ENCODE measurements around the gene FOCAD. TPM values are rescaled to one million over a fixed set of nuclear protein-coding genes. Genes with fewer than 3 reads are reported as not detected.
A peak's percentile ranks its signal among the peaks of the same experiment; 100 is the strongest.

FOCAD gene
- total and polyA plus RNA-seq, 2 donors (not counting 1 experiment from before 2014, with no cell fraction given), result 40.3 to 145 TPM

- H2AFZ ChIP-seq (ENCODE audit: low read length), result no peak overlapping the region
- no peak overlapping the region for H3K4me3 ChIP-seq (replicated peaks in 1 of 4; ENCODE audit: control extremely low read depth in 1 of 4, insufficient read depth in 1 of 4, low read depth in 3 of 4, low read length in 4 of 4)
- no peaks in the 10 kb centered on the region for H3K79me2 ChIP-seq (ENCODE audit: control insufficient read depth, insufficient read depth, low read length)
- H3K27me3 ChIP-seq (ENCODE audit: control insufficient read depth, insufficient read depth, low read length), result no peaks in the 10 kb centered on the region
- H3K27ac ChIP-seq (ENCODE audit: insufficient read depth, low read length), result no peak overlapping the region
- no peaks in the 10 kb centered on the region for H4K20me1 ChIP-seq (ENCODE audit: control insufficient read depth, extremely low read depth, insufficient read depth, low read length)
- H3K9ac ChIP-seq (ENCODE audit: insufficient read depth, low read length), result no peak overlapping the region
- H3K4me2 ChIP-seq (ENCODE audit: extremely low read depth, insufficient read depth, low read length), result no peak overlapping the region
- no peaks in the 10 kb centered on the region for H3K9me3 ChIP-seq (ENCODE audit: control insufficient read depth, insufficient read depth, low read depth, low read length)
- H3K36me3 ChIP-seq (ENCODE audit: control insufficient read depth, insufficient read depth, low read length), result no peaks in the 10 kb centered on the region
- H3K4me1 ChIP-seq (ENCODE audit: control insufficient read depth, extremely low read depth, insufficient read depth, low read length), result no peaks in the 10 kb centered on the region
- TF ChIP-seq EZH2 (IDR thresholded peaks at IDR 0.05; ENCODE audit: low read length, missing control alignments), result no peak
- no peak for TF ChIP-seq CTCF (conservative IDR thresholded peaks at IDR 0.05 in 1 of 2, IDR thresholded peaks at IDR 0.05 in 1 of 2; ENCODE audit: low read depth in 1 of 2, low read length in 2 of 2)
- DNase-seq (ENCODE audit: low read depth in 2 of 2), result peak; percentile 23 to 66
Observed at GRCh38 chr9:20811872-20812271, 127.8 kb downstream of the FOCAD start.

- no peak for DNase-seq (ENCODE audit: low read depth in 2 of 2)
- H3K4me1 ChIP-seq (ENCODE audit: control insufficient read depth, extremely low read depth, insufficient read depth, low read length), result no peaks in the 10 kb centered on the region
- no peak overlapping the region for H3K9ac ChIP-seq (ENCODE audit: insufficient read depth, low read length)
- H3K27ac ChIP-seq (ENCODE audit: insufficient read depth, low read length), result no peak overlapping the region
- H3K4me3 ChIP-seq (replicated peaks in 1 of 4; ENCODE audit: control extremely low read depth in 1 of 4, insufficient read depth in 1 of 4, low read depth in 3 of 4, low read length in 4 of 4), result no peak overlapping the region
- H3K79me2 ChIP-seq (ENCODE audit: control insufficient read depth, insufficient read depth, low read length), result no peaks in the 10 kb centered on the region
- H3K36me3 ChIP-seq (ENCODE audit: control insufficient read depth, insufficient read depth, low read length), result no peaks in the 10 kb centered on the region
- H2AFZ ChIP-seq (ENCODE audit: low read length), result no peak overlapping the region
- no peaks in the 10 kb centered on the region for H4K20me1 ChIP-seq (ENCODE audit: control insufficient read depth, extremely low read depth, insufficient read depth, low read length)
- H3K9me3 ChIP-seq (ENCODE audit: control insufficient read depth, insufficient read depth, low read depth, low read length), result no peaks in the 10 kb centered on the region
- H3K4me2 ChIP-seq (ENCODE audit: extremely low read depth, insufficient read depth, low read length), result no peak overlapping the region
- no peak for TF ChIP-seq EZH2 (IDR thresholded peaks at IDR 0.05; ENCODE audit: low read length, missing control alignments)
- no peak for TF ChIP-seq CTCF (conservative IDR thresholded peaks at IDR 0.05 in 1 of 2, IDR thresholded peaks at IDR 0.05 in 1 of 2; ENCODE audit: low read depth in 1 of 2, low read length in 2 of 2)
- H3K27me3 ChIP-seq (ENCODE audit: control insufficient read depth, insufficient read depth, low read length), result no peaks in the 10 kb centered on the region
Observed at GRCh38 chr9:20815923-20816703, 132.1 kb downstream of the FOCAD start.

GRCh38 chr9:20823051-20823450 lies 139.0 kb downstream of the FOCAD start:
- Histone ChIP-seq H3K9me3 (ENCODE audit: control insufficient read depth, insufficient read depth, low read depth, low read length) (no peaks in the 10 kb centered on the region), H3K4me1 (ENCODE audit: control insufficient read depth, extremely low read depth, insufficient read depth, low read length) (no peaks in the 10 kb centered on the region), H3K27ac (ENCODE audit: insufficient read depth, low read length) (no peak overlapping the region), H3K36me3 (ENCODE audit: control insufficient read depth, insufficient read depth, low read length) (no peaks in the 10 kb centered on the region), H3K4me2 (ENCODE audit: extremely low read depth, insufficient read depth, low read length) (no peak overlapping the region), H3K27me3 (ENCODE audit: control insufficient read depth, insufficient read depth, low read length) (no peaks in the 10 kb centered on the region), H2AFZ (ENCODE audit: low read length) (no peak overlapping the region), H3K79me2 (ENCODE audit: control insufficient read depth, insufficient read depth, low read length) (no peaks in the 10 kb centered on the region), H4K20me1 (ENCODE audit: control insufficient read depth, extremely low read depth, insufficient read depth, low read length) (no peaks in the 10 kb centered on the region), H3K9ac (ENCODE audit: insufficient read depth, low read length) (no peak overlapping the region), H3K4me3 (replicated peaks in 1 of 4; ENCODE audit: control extremely low read depth in 1 of 4, insufficient read depth in 1 of 4, low read depth in 3 of 4, low read length in 4 of 4) (no peak overlapping the region)
- DNase-seq (ENCODE audit: low read depth in 2 of 2), result peak in 1 of 2 donors; percentile 30
- TF ChIP-seq EZH2 (IDR thresholded peaks at IDR 0.05; ENCODE audit: low read length, missing control alignments), result no peak
- TF ChIP-seq CTCF (conservative IDR thresholded peaks at IDR 0.05 in 1 of 2, IDR thresholded peaks at IDR 0.05 in 1 of 2; ENCODE audit: low read depth in 1 of 2, low read length in 2 of 2), result no peak

Measured in fibroblast of lung (primary cell).